Nephron (organoid): ENCODE results near the gene APOO.
A peak's percentile ranks its signal among the peaks of the same experiment; 100 is the strongest.

Experiments used
- H3K27ac Mint-ChIP-seq, 3 experiments: 2 replicates each; pipeline ENCODE4 v1.8.0; 2020; ENCODE audit warnings: mixed read lengths in 3 of 3, mild to moderate bottlenecking in 2 of 3, moderate library complexity in 1 of 3
- H3K27me3 Mint-ChIP-seq: 2 replicates; pipeline ENCODE4 v1.8.0; 2021; ENCODE audit warnings: low read depth, mild to moderate bottlenecking, moderate library complexity, mixed read lengths
- H3K36me3 Mint-ChIP-seq: 2 replicates; pipeline ENCODE4 v1.8.0; 2020; ENCODE audit warnings: low read depth, mixed read lengths
- H3K4me1 Mint-ChIP-seq: 2 replicates; pipeline ENCODE4 v1.8.0; 2020; ENCODE audit warnings: mixed read lengths
- H3K4me3 Mint-ChIP-seq, 3 experiments: 2 replicates each; pipeline ENCODE4 v1.8.0; 2020; ENCODE audit warnings: mild to moderate bottlenecking in 3 of 3, mixed read lengths in 3 of 3, moderate library complexity in 2 of 3
- H3K9me3 Mint-ChIP-seq: 2 replicates; pipeline ENCODE4 v1.8.0; 2020; ENCODE audit warnings: mixed read lengths
- TF ChIP-seq, protein P1 (sequence below), 3 experiments: fragments of 200-600 bp; sonication (generic); IDR thresholded peaks; one replicate each; pipeline ENCODE4 v1.5.0; 2021; ENCODE audit warnings: antibody characterized with exemption in 3 of 3; ENCODE audit not compliant: unreplicated experiment in 3 of 3

The APOO gene

DNA sequence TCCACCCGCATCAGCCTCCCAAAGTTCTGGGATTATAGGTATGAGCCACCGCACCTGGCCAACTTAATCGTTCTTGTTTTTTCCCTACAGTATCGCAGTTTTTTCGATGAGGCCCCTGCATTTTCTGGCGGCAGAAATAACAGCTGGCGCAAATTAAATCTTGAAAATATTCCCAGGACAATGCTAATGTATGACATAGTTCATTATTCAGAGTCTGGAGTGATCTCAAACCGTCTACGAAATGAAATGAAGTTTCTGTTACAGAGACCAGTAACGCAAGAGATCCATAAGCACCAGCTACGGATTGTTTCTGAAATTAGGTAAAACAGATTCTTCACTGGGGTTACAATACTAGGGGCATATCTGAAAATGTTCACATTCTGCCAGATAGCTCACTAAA is 27.4 kb upstream of the APOO start:
- no peaks in the 10 kb centered on the region for H3K27me3 Mint-ChIP-seq
- peak overlapping the region in 2 of 3 experiments; percentile 71 to 74 for H3K27ac Mint-ChIP-seq
- TF ChIP-seq, protein P1, sequence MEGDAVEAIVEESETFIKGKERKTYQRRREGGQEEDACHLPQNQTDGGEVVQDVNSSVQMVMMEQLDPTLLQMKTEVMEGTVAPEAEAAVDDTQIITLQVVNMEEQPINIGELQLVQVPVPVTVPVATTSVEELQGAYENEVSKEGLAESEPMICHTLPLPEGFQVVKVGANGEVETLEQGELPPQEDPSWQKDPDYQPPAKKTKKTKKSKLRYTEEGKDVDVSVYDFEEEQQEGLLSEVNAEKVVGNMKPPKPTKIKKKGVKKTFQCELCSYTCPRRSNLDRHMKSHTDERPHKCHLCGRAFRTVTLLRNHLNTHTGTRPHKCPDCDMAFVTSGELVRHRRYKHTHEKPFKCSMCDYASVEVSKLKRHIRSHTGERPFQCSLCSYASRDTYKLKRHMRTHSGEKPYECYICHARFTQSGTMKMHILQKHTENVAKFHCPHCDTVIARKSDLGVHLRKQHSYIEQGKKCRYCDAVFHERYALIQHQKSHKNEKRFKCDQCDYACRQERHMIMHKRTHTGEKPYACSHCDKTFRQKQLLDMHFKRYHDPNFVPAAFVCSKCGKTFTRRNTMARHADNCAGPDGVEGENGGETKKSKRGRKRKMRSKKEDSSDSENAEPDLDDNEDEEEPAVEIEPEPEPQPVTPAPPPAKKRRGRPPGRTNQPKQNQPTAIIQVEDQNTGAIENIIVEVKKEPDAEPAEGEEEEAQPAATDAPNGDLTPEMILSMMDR (IDR thresholded peaks at IDR 0.05; ENCODE audit: unreplicated experiment in 3 of 3): no peak
- peak overlapping the region in 1 of 3 experiments; percentile 50 for H3K4me3 Mint-ChIP-seq
- H3K36me3 Mint-ChIP-seq: no peaks in the 10 kb centered on the region
- peaks cover 39% of the 10 kb centered on the region for H3K4me1 Mint-ChIP-seq
- H3K9me3 Mint-ChIP-seq: no peaks in the 10 kb centered on the region

DNA sequence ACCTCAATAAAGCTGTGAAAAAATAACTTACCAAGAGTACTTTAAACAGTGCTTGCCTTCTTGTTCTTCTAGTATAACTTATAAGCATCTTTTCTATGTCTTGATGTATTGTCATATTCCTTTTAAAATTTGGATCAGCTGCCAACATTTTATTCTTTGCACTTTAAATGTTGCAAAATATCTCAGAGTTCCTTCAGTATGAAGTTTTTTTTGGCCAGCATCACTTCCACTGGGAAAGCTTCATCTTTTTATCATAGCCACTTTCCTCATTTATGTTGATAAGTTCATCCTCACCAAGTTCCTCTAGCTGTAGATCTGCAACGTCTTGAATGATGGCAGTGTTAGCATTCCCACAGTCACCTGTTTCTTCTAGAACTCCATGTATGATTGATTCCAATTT is 24.3 kb upstream of the APOO start:
- H3K27ac Mint-ChIP-seq: peak overlapping the region in 2 of 3 experiments; percentile 41 to 74
- H3K4me3 Mint-ChIP-seq: no peak overlapping the region
- peaks cover 28% of the 10 kb centered on the region for H3K4me1 Mint-ChIP-seq
- TF ChIP-seq, protein P1 (IDR thresholded peaks at IDR 0.05; ENCODE audit: unreplicated experiment in 3 of 3): no peak
- no peaks in the 10 kb centered on the region for H3K36me3 Mint-ChIP-seq
- H3K9me3 Mint-ChIP-seq: no peaks in the 10 kb centered on the region
- H3K27me3 Mint-ChIP-seq: no peaks in the 10 kb centered on the region

DNA sequence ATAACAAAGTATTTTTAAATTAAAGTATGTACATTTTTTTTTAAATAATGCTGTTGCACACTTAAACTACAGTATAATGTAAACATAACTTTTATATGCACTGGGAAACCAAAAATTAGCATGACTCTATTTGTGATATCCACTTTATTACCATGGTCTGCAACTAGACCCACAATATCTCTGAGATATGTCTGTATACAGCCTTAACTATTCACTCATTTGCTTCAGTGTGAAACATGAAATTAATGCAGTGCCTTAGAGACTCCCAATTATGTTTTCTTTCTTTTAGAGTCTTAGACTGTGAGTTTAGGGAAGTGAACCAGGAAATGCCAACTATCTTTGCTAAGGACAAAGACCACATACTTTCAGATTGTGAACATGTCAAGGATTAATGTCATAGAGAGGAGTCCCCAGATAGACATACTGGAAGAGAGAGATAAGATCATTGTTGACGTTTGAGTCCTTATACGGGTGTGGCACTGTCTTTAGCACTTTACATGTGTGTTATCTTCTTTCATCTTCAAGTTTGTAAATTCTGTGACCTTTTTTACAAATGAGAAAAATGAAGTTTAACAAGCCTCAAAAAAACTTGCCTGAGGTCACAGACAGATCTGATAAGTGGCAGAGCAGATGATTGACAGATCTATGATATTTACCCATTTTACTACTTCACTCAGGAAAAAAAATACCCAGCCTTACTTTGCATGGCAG is 23.3 kb upstream of the APOO start:
- TF ChIP-seq, protein P1 (IDR thresholded peaks at IDR 0.05; ENCODE audit: unreplicated experiment in 3 of 3): no peak
- no peaks in the 10 kb centered on the region for H3K9me3 Mint-ChIP-seq
- no peaks in the 10 kb centered on the region for H3K36me3 Mint-ChIP-seq
- H3K27ac Mint-ChIP-seq: peak overlapping the region in 1 of 3 experiments; percentile 4
- no peak overlapping the region for H3K4me3 Mint-ChIP-seq
- peaks cover 18% of the 10 kb centered on the region for H3K4me1 Mint-ChIP-seq
- H3K27me3 Mint-ChIP-seq: no peaks in the 10 kb centered on the region

DNA sequence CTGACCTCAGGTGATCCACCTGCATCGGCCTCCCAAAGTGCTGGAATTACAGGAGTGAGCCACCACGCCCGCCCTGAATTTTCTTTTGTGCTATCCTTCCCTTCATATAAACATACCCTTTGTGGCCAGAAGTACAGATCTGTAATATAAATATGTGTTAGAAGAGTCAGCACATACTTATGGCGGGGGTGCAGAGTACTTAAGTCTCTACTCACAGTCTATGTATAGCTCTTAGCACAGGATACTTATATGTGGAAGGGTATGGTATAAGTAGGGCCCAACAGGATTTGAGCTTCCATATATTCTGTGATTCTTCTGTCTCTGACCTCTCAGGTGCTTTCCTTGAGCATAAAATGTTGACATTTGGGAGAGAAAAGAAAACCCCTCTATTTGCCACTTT is 18.3 kb upstream of the APOO start:
- peaks cover 4% of the 10 kb centered on the region for H3K27me3 Mint-ChIP-seq
- peaks cover 2% of the 10 kb centered on the region for H3K4me1 Mint-ChIP-seq
- H3K4me3 Mint-ChIP-seq: no peak overlapping the region
- TF ChIP-seq, protein P1 (IDR thresholded peaks at IDR 0.05; ENCODE audit: unreplicated experiment in 3 of 3): no peak
- no peak overlapping the region for H3K27ac Mint-ChIP-seq
- no peaks in the 10 kb centered on the region for H3K9me3 Mint-ChIP-seq
- no peaks in the 10 kb centered on the region for H3K36me3 Mint-ChIP-seq

DNA sequence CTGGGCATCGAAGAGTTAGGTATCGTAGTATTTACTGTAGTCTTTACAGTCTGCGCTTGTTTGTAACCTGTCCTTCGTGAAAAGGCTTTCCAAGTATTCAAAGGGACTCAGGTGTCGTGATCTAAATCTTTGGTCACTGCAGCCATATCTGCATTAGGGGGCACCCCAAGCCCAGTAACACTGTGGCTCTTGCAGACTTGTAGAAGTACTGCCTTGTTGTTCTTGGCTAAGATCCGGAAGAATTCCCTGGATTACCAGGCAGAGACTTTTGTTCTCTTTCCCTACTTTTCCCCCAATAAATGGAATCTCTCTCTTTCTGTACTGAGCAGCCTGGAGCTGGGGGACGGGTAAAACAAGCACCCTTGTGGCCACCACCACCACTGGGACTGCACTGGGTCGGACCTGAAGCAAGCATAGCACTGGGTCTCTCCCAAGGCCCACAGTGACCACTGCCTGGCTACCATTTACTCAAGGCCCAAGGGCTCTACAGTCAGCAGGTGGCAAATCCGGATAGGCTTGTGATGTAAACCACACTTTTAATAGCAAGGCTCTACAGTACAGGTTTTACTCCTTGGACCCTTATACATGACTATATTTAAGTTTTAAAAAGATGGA is 12.1 kb upstream of the APOO start:
- peaks cover 9% of the 10 kb centered on the region for H3K9me3 Mint-ChIP-seq
- no peaks in the 10 kb centered on the region for H3K36me3 Mint-ChIP-seq
- no peak overlapping the region for H3K4me3 Mint-ChIP-seq
- TF ChIP-seq, protein P1 (IDR thresholded peaks at IDR 0.05; ENCODE audit: unreplicated experiment in 3 of 3): no peak
- peaks cover 4% of the 10 kb centered on the region for H3K27me3 Mint-ChIP-seq
- no peaks in the 10 kb centered on the region for H3K4me1 Mint-ChIP-seq
- H3K27ac Mint-ChIP-seq: no peak overlapping the region

DNA sequence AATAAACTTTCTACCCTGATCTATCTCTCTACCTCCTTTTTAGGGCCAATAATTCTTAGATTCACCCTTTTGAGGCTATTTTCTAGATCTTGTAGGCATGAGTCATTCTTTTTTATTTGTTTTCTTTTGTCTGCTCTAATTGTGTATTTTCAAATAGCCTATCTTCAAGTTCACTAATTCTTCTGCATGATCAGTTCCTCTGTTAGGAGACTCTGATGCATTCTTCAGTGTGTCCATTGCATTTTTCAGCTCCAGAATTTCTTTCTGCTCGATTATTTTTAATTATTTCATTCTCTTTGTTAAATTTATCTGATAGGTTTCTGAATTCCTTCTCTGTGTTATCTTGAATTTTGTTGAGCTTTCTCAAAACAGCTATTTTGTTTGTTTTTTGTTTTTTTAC is 11.4 kb upstream of the APOO start:
- Mint-ChIP-seq H3K4me1 (no peaks in the 10 kb centered on the region), H3K27ac (no peak overlapping the region), H3K4me3 (no peak overlapping the region), H3K36me3 (no peaks in the 10 kb centered on the region), H3K9me3 (peaks cover 9% of the 10 kb centered on the region), H3K27me3 (peaks cover 4% of the 10 kb centered on the region)
- TF ChIP-seq, protein P1 (IDR thresholded peaks at IDR 0.05; ENCODE audit: unreplicated experiment in 3 of 3): no peak
